Kidney epithelial cell (primary cell): ENCODE measurements around the gene CD99. TPM values are rescaled to one million over a fixed set of nuclear protein-coding genes. Genes with fewer than 3 reads are reported as not detected.
"Not testable (repeated sequence)": the region's sequence is repeated elsewhere in the genome, so short reads cannot be mapped to it uniquely, and the experiment has no call there.

Source experiments
- DNase-seq: peaks from one replicate; pipeline ENCODE4 v3.0.0-alpha.2; 2010; ENCODE audit warnings: low read depth
- H3K27me3 ChIP-seq: 2 replicates; pipeline ENCODE4 v1.6.0; 2011; ENCODE audit warnings: low read length; ENCODE audit not compliant: control insufficient read depth, insufficient read depth
- H3K36me3 ChIP-seq: 2 replicates; pipeline ENCODE4 v1.5.1; 2011; ENCODE audit warnings: low read length; ENCODE audit not compliant: control insufficient read depth, insufficient read depth
- H3K4me3 ChIP-seq: 2 replicates; pipeline ENCODE4 v1.5.1; 2011; ENCODE audit warnings: low read depth, mild to moderate bottlenecking, control low read depth, low read length
- CTCF ChIP-seq: IDR thresholded peaks from 2 replicates; pipeline ENCODE4 v1.5.1; 2011; ENCODE audit warnings: mild to moderate bottlenecking, moderate library complexity, low read length, control low read depth, inconsistent platforms; ENCODE audit not compliant: insufficient read depth, poor library complexity, severe bottlenecking
- total RNA-seq: library from RNA; depleted of rRNA; stranded (reverse); fragments of >200 nt; gene quantifications from 2 replicates; pipeline ENCODE4 v1.2.3, GENCODE V29; 2015

CD99 gene
- total RNA-seq, 1 donor from 2014 or later, result 152 TPM

GRCh38 chrX:2748171-2748814 lies 57.2 kb downstream of the CD99 start:
- H3K27me3 ChIP-seq, result peaks cover 2% of the 10 kb centered on the region
- H3K4me3 ChIP-seq, result no peak overlapping the region
- no peak for TF ChIP-seq CTCF
- H3K36me3 ChIP-seq, result no peaks in the 10 kb centered on the region
- DNase-seq, result no peak

GRCh38 chrX:2748815-2749188 lies 57.7 kb downstream of the CD99 start:
- H3K36me3 ChIP-seq, result no peaks in the 10 kb centered on the region
- H3K27me3 ChIP-seq, result peaks cover 2% of the 10 kb centered on the region
- DNase-seq, result no peak
- no peak for TF ChIP-seq CTCF
- H3K4me3 ChIP-seq, result no peak overlapping the region

- Histone ChIP-seq H3K27me3 (peaks cover 2% of the 10 kb centered on the region), H3K4me3 (no peak overlapping the region), H3K36me3 (no peaks in the 10 kb centered on the region)
- no peak for DNase-seq
- no peak for TF ChIP-seq CTCF
Measured at GRCh38 chrX:2751291-2751690, 60.2 kb downstream of the CD99 start.

- H3K27me3 ChIP-seq, DNase-seq, H3K36me3 ChIP-seq, H3K4me3 ChIP-seq: not testable (repeated sequence)
Measured at GRCh38 chrX:2751874-2752300, 60.8 kb downstream of the CD99 start, which contains the start of gene XG. Gene XG, plus strand, starts transcription at chrX:2752040. Its CDS starts 235 bp downstream, at chrX:2752275.

GRCh38 chrX:2752441-2752840 lies 61.3 kb downstream of the CD99 start:
- H3K27me3 ChIP-seq, DNase-seq, H3K4me3 ChIP-seq, H3K36me3 ChIP-seq: not testable (repeated sequence)

- H3K4me3 ChIP-seq, DNase-seq, H3K27me3 ChIP-seq, H3K36me3 ChIP-seq: not testable (repeated sequence)
Measured at GRCh38 chrX:2755163-2755715, 64.1 kb downstream of the CD99 start.

GRCh38 chrX:2756548-2756947 lies 65.5 kb downstream of the CD99 start:
- H3K36me3 ChIP-seq, result no peaks in the 10 kb centered on the region
- no peak overlapping the region for H3K4me3 ChIP-seq
- TF ChIP-seq CTCF, result no peak
- no peak for DNase-seq
- H3K27me3 ChIP-seq, result peaks cover 2% of the 10 kb centered on the region
